ENCODE measurements around the gene TAGLN3.

Gene TAGLN3

GRCh38 chr3:112056451-112056929, 57.8 kb downstream of the TAGLN3 start:
- no peak for DNase-seq

- DNase-seq: no peak
These were observed 60.8 kb downstream of the TAGLN3 start for GRCh38 chr3:112059497-112059896.

- DNase-seq: no peak
These were observed 62.4 kb downstream of the TAGLN3 start for GRCh38 chr3:112061152-112061551.
